GM19025 (cell line): ENCODE data around the gene NME8.
A peak's percentile ranks its signal among the peaks of the same experiment; 100 is the strongest.

Source experiments
- ATAC-seq: cut with Tn5 transposase; IDR thresholded peaks from one replicate; pipeline ENCODE4 v1.9.1; 2021; ENCODE audit warnings: mild to moderate bottlenecking, low read depth, moderate library complexity; ENCODE audit not compliant: unreplicated experiment

Gene NME8

DNA sequence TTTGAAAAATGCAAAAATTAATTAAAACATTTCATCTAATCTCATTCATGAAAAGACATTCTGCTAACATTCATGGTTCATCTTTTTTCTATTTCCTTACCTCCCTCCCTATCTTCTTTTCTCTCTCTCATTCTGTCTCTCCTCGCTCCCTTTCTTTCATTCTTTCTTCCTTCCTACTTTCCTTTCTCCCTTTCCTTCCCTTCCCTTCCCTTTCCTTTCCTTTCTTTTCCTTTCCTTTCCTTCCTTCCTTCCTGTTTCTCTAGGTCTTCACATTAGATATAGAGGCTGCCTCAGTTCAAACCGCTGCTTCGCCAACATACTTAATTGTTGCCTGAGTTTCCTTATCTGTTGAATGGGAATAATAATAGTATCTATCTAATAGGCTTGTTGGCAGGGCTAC is 46.3 kb downstream of the NME8 start:
- no peak for ATAC-seq

GRCh38 chr7:37899712-37900247 is 51.4 kb downstream of the NME8 start:
- no peak for ATAC-seq

DNA sequence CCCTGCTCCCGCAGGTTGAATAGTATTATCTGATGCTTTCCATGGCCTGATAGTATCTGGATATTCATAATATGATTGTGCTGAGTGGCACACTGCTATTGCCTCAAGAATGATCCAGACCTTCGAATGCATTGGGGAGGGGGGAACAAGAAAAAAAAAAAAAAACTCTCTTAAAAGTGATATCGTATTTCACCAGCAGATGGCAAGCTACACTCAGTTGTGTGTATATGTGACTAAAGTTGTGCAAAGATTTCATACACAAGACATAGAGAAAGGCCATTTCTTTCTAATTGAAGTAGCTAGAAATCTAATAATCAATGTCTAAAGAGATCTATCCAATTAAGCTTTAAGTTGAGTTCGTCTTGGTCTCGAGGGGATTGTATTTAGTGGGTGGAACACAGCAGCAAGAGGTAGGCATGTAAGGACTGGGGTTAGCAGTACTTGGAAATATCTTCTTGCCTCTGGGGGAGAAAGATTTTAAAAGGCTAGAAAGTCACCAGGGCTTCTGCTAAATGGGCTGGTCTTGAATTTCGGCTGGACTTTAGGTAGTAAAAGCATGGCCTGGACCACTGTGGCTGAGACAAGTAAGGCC is 52.9 kb downstream of the NME8 start:
- no peak for ATAC-seq

DNA sequence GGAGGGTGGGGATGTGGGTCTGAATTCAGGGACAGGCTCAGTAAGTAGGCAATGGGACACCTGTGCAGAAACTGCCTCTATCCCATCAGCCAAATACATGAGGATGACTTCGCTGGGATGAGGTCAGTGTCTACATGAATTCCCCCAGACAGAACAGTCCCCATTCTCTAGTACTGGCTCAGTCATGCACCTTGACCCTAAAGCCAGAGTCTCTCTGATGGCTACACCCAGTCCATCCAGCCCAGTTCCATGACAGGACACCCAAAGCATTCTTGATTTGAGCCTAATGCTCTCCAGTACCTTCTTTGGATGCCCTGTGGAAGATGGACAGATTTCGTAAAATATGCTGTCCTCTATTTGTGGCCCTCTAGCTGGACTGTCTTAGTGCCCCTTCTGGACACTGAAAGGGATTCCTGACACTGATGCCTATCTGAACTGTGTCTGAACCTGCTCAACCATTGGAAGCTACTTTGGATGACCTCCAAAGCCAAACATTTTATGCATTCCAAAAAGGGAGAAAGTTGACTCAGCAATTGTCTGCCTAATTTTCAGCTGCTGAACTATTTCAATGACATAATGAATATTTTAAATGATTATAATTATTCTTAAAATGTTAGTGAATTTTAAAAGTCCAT is 53.6 kb downstream of the NME8 start:
- no peak for ATAC-seq

DNA sequence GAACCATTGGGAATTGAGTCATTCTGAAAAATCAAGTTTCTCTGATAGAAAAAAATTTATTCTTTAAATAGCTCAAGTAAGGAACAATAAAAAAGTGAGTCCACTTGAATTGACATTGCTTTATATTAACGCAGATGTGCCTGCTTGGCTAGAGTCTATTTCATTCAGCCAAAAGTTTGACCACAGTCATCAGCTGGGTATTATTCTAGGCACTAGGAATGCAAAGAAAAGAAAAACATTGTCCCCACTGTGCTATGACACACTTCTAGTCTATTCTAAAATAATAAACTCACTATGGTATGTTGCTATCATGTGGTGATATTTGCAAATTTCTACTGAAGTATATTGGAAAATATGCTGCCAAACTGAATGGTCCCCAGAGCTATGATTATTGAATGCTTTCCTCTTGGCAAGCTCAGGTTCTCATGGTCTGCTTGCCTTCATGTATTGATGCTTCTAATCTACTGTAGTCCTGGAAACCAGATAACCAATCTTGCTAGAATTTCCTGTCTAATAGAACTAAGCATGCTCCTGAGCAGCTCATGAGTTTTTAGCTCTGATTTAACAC is 59.9 kb downstream of the NME8 start:
- no peak for ATAC-seq

DNA sequence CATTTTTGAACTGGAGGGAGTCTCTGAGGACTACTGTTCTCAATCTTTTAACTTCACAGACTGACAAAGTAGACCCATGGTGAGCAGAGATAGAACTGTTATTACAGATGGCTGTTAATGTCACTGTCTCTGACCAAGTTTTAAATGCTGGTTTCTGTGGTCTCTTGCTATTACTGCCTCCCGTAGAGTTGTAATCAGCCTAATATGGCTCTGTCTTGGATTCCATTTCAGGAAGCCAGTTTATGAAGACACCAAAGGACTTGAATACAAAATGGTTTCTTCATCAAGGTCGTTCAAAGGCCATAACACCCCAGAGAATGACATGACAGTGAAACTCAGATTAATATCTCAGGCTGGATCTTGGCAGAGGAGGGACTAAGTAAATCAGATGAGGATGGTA is 64.4 kb downstream of the NME8 start:
- no peak for ATAC-seq

DNA sequence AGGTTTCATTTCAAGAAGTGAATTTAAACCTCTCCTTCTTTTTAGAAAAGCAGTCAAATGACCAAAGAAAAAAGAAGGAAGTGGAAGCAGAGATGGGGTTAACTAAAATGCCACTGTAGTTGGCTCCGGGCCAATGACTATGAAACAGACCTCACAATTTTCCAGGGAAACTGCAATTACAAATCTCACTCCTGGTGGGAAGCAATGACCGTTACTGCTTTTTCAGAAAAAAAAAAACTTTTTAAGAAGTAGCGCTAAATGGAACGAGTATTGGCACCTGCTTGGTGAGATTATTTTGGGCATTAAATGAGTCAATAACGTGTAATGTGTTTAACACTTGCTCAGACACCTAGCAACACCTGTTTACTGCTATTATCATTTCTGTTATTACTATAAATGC is 67.0 kb downstream of the NME8 start:
- ATAC-seq: no peak

- ATAC-seq: no peak
Observed at GRCh38 chr7:37916017-37916672, 67.7 kb downstream of the NME8 start.

DNA sequence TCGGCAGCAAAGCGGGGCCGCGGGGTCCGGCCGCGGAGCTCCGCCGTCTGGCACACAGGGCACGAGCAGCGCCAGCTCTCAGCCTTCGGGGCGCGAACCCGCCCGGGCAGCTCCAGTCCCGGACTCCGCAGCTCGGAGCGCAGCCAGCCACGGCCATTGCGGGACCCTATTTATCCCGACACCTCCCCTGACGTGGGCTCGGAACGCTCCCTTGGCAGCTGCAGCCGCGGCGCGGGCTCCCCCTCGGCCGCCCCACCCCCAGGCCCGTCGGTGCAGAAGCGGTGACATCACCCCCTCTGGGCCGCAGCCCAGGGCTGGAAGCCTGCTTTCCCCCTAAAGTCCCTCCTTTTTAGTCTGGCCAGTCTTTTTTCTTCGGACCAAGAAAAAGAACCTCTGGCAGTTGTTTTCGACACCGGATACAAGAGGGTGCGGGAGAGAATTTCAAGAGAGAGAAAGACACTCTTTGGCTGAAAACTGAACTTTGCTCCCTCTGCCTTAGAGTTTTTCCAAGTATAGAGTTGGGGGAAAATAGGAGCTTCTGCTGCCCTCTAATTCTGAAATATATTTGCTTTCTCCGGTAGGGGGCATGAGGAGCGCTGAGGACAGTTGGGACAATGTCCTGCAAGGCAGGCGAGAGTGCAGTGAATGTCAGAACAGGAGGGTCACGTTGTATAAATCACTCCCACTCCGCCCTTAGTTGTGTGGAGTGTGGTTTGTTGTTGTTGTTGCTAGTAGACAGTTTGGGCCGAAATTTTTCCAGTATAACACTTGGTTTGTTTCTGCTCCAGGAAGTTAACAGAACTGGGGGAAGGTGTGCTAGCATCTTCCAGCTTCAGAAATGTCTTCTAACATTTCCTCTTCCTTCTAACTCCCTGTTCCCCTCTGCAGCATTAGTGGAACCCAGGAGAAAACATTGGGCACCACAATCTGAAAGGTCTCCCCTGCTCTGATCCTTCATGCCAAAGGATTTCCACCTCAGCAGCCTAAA is 68.6 kb downstream of the NME8 start, which contains the start of gene SFRP4:
Gene SFRP4 (minus strand): TSS at position 145 of the 988 bp plus-strand sequence. CDS start 280 bp downstream, outside the sequence.
- ATAC-seq: peak; percentile 24

DNA sequence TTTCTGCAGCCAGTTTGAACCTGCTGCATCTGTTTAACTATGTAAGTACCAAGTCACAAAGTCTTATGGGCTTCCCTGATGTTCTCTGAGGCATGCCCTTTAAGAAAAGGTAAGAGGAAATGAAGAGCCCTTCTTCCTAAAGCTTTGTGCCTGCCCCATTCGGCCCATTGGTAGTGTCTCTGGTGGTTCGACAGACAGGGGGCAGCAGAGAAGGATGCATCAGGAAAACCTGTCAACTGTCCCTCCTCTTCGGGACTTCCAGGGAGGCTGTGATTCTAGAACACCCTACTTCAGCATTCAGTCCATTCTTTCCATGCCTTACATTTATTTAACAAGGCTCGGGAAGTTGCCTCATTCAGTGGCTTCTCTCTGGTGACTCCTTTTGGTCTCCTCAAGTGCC is 70.1 kb downstream of the NME8 start:
- no peak for ATAC-seq

GRCh38 chr7:37920305-37920848 is 72.0 kb downstream of the NME8 start, which contains the start of gene EPDR1:
TSS of gene EPDR1 (plus strand) at chr7:37920640. CDS start at chr7:37920940, 300 bp downstream.
- ATAC-seq: peak; percentile 49

GRCh38 chr7:37920849-37921805 is 72.7 kb downstream of the NME8 start:
- peak; percentile 54 for ATAC-seq

GRCh38 chr7:37921876-37922275 is 73.5 kb downstream of the NME8 start:
- ATAC-seq: no peak

DNA sequence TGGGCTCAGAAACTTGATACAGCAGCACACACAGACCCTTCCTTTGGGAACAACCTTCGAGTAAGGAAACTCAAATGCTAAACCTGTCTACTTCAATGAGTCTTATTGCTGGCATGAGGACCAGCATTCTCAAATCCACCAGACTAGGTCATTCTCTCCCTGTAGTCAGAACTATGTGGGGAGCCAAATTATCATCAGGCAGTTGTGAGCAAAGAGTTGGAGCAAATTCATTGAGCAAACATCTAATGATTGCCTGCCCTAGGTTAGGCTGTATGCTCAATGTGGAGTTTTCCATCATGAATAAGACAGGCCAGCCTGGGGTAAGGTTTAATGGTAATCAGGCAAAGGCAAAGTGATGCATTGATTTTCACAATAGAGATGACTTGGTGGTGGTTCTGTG is 75.6 kb downstream of the NME8 start:
- no peak for ATAC-seq

DNA sequence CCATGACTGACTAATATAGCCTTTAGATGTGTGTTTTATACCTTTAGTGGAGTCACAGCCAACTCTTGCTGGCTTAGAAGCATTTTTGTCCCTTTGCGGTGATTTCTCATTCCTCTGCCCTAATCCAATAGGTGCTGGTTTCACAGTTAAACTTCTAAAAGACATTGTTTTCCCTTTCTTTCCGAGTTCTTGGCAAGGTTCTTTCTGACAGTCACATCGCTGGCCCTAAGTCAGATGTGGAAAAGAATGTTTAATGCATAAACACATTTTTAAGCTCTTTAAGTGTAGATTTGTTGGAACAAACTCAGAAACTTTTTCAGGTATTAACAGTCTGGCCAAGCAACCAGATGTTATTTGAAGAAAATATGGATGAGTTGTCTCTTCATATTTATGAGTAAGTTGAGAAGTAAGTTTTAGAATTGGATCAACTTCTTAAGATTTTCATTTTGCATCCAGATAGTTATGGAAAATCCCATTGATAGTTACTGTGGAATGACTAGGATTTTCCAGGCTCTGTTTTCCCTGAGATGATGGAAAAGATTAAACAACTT is 76.2 kb downstream of the NME8 start:
- no peak for ATAC-seq

DNA sequence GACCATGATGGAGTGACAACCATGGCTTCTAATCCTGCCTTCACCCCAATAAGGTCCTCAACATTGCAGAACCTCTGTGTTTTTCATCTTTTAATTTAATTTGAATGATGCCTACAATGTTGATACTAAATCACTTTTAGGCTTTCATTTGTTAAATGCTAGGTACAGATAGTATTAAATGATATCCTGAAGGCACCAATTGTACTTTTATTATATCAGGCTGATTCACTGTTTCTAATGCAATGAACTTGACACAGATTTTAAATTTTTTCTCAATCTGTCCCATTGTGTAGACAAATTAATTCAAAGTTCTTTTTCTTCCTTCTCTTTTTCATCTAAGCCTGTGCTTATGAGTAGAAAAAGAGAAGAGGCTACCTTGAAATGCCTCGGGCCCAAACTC is 77.2 kb downstream of the NME8 start:
- no peak for ATAC-seq

GRCh38 chr7:37927773-37928444 is 79.5 kb downstream of the NME8 start:
- no peak for ATAC-seq

DNA sequence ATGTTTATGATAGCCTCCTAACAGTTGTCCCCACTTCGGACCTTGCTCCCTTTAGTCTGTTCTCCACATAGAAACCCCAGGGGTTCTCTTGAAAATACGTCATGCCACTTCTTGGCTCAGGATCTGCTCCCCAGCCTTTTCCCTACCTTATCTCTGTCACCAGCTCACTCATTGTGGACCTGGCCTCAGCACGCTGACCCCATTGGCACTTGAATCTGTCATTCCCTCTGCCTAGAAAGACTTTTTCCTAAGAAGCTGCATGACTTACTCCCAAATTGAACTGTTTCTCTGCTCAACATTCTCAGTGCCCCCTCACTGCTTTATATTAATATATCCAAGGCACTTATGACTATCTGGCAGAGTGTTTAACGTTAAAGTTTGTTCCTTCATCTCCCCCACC is 80.5 kb downstream of the NME8 start:
- ATAC-seq: no peak
